Measurements from ENCODE around the gene GTPBP6.
"Not testable (repeated sequence)": the region's sequence is repeated elsewhere in the genome, so short reads cannot be mapped to it uniquely, and the experiment has no call there.

The GTPBP6 gene

GRCh38 chrX:351324-351641 is 32.7 kb upstream of the GTPBP6 start:
- DNase-seq = not testable (repeated sequence)

- no peak for DNase-seq
These were observed 32.1 kb upstream of the GTPBP6 start for GRCh38 chrX:350534-351323.

GRCh38 chrX:350148-350533 is 31.5 kb upstream of the GTPBP6 start:
- DNase-seq = no peak

GRCh38 chrX:349702-350101 is 31.1 kb upstream of the GTPBP6 start:
- DNase-seq = no peak

GRCh38 chrX:349196-349595 is 30.6 kb upstream of the GTPBP6 start:
- DNase-seq = no peak

- no peak for DNase-seq
These were observed 30.0 kb upstream of the GTPBP6 start for GRCh38 chrX:348461-349117.

- no peak for DNase-seq
These were observed 28.9 kb upstream of the GTPBP6 start for GRCh38 chrX:347351-348117.

- no peak for DNase-seq
These were observed 27.6 kb upstream of the GTPBP6 start for GRCh38 chrX:346034-346813.

- DNase-seq = no peak
These were observed 26.7 kb upstream of the GTPBP6 start for GRCh38 chrX:345020-345925.

- no peak for DNase-seq
These were observed 25.8 kb upstream of the GTPBP6 start for GRCh38 chrX:344371-344901.

- no peak for DNase-seq
These were observed 23.0 kb upstream of the GTPBP6 start for GRCh38 chrX:341541-342101.

GRCh38 chrX:340641-341423 is 22.2 kb upstream of the GTPBP6 start:
- no peak for DNase-seq

- no peak for DNase-seq
These were observed 21.5 kb upstream of the GTPBP6 start for GRCh38 chrX:340121-340520.

- DNase-seq = no peak
These were observed 20.3 kb upstream of the GTPBP6 start for GRCh38 chrX:338836-339400.

- DNase-seq = no peak
These were observed 19.8 kb upstream of the GTPBP6 start for GRCh38 chrX:338281-338835.

- DNase-seq = no peak
These were observed 18.8 kb upstream of the GTPBP6 start for GRCh38 chrX:337331-337831.

GRCh38 chrX:336227-336626 is 17.6 kb upstream of the GTPBP6 start:
- no peak for DNase-seq

GRCh38 chrX:335758-336155 is 17.2 kb upstream of the GTPBP6 start:
- DNase-seq = no peak

- DNase-seq = no peak
These were observed 16.6 kb upstream of the GTPBP6 start for GRCh38 chrX:334971-335757.
